Left ventricle myocardium superior (tissue), 1 donor: Measurements from ENCODE around the gene ZDHHC17. TPM values are rescaled to one million over a fixed set of nuclear protein-coding genes. Genes with fewer than 3 reads are reported as not detected.

Source experiments
- ATAC-seq: fragments of 200-7000 bp; cut with Tn5 transposase; one replicate; pipeline ENCODE4 v1.9.1; 2020; ENCODE audit warnings: mild to moderate bottlenecking, moderate library complexity
- DNase-seq: peaks from one replicate; pipeline ENCODE4 v3.0.0-alpha.2; 2020
- intact Hi-C: fragments of 100-400 bp; cut with micrococcal nuclease; formaldehyde crosslinking; loops from one replicate; pipeline ENCODE4 v1.11.0; 2022
- total RNA-seq: library from RNA; stranded (reverse); fragmentation: NEBNext Ultra II Directional; extraction: Animal tissue kit (Norgen Biotek cat#: 25700); gene quantifications from one replicate; pipeline ENCODE4 v1.2.1, GENCODE V29; 2021
- donor health status: DM: no; HTN: yes; CAD: no; lungs with severe emphysema.

ZDHHC17 gene
- total RNA-seq, 1 donor from 2014 or later = 22.2 TPM

DNA sequence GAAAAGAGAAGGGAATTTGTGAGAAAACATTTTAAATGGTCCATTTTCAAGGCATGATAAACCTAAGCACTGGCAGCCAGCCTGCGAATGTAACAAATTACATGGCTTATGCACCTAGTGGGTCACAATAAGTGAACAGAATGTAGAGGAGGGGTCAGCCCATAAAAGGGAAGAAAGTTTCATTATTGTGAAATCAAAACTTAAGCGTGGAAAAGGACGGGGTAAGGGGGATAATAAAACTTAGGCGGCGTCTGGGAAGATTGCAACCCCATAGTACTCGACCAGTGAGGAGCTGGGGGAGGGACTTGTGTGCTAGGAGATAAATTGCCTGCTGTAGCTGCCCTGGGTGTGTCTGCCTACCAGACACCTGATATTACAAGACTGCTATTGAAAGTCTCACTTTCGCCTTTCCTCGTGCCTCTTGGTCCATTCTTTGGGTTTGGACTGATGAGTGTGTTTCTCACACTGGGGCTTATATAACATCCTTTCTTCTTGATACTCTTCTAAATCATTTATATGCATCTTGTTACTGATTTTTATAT is 40.6 kb downstream of the ZDHHC17 start:
- intact Hi-C loops = no loop called here
- ATAC-seq (no peak), DNase-seq (no peak)

DNA sequence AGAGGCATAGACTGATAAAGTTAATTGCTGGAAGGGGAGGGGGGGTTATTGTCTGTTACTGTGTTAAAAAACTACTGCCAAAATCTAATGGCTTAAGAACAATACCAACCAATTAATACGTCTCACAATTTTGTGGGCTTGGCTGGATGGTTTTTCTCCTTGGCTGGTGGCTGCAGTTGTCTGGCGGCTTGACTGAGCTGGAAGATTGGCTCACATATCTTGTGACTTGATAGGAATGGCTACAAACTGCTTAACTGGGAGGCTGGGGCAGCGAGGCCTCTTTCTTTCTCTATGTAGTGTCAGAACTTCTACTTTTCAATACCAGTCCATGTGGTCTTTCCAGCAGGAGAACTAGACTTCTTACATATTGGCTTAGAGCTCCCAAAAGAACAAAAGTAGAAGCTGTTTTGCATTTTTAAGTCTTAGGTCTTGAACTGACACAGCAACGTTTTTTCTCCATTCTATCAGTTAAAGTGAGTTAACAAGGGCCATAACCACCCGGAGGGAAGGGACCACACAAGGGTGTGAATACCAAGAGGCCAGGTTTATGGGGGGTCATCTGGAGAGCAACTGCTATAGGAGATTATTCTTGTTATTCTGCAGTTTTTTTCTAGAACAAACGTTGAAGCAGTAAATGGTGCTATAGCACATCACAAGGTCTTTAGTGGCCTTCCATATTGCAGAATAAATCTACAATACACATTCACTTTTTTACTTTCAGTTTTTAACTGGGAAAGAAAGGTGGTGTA is 46.9 kb downstream of the ZDHHC17 start:
- DNase-seq (peak; percentile 23), ATAC-seq (peak; percentile 51)
- intact Hi-C loops = no loop called here

- ATAC-seq = no peak
- intact Hi-C loops = no loop called here
Observed at GRCh38 chr12:76811976-76812375, 48.1 kb downstream of the ZDHHC17 start.

GRCh38 chr12:76813265-76813664 is 49.4 kb downstream of the ZDHHC17 start:
- ATAC-seq = no peak
- intact Hi-C loops = no loop called here

More at GRCh38 chr12:76811976-76812375, 48.1 kb downstream of the ZDHHC17 start:
- DNase-seq = no peak

DNA sequence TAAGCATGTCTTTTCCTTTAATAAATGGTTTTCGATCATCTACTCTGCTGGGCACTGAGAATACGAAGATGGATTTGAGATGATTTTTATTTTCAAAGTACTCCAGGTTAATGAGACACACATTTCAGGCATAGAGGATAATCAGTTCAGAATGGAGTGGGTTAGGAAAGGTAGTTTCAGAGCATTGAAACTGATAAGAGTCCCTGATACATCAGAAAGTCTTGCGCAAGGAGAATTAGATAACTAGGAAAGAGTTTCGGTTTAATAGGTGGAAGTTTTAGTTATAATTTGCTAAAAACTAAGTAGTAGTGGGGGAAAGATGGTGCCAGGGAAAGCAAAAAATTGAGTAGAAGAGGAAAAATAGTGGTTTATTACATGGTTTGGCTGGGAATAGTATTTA is 50.1 kb downstream of the ZDHHC17 start:
- ATAC-seq (no peak), DNase-seq (no peak)
- intact Hi-C loops = no loop called here

More at GRCh38 chr12:76813265-76813664, 49.4 kb downstream of the ZDHHC17 start:
- DNase-seq = no peak

DNA sequence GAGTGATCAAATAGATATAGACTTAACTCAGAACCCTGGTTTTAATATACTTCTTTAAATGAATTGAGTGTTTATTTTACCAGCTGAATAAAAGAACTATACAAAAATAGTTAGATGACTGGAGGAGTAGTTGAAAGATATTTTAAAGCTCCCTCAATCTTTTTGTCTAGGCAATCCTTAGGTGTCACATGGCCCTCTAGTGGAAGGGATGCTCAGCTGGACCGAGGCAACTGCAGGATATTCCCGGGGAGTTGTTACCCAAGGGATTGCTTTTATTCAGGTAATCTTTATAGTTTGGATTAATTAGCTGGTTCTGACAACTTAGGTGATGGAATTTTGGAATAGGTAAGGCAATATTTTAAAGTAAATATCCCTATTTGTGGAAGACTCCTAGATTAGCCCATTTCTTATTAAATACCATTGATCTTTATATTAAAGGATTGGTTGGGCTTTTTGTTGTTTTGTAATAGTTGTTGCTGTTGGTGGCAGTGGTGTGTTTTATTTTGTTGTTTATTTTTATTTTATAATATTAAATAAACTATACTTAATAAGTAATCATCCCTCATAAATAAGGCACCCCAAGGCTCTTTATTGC is 57.1 kb downstream of the ZDHHC17 start:
- intact Hi-C loops = no loop called here

DNA sequence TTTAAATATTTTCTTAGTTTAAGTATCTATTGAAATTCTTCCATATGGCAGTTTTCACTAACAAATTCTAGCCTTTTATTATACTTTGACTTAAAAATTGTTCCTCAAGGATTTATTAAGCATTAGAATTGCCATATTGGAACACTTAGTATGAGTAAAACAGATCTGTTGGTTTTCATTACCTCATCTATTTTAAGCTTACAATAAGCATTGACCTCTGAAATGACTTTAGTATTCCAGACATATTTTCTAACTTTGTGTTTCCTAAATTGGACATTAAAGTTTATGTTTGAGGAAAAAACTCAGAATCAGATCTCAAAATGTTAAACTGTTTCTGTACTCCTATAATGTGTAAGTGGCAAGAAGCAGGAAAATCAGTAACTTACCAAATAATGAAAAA is 66.5 kb downstream of the ZDHHC17 start:
- intact Hi-C loops = no loop called here
- DNase-seq (no peak), ATAC-seq (no peak)

More for the DNA sequence above, 57.1 kb downstream of the ZDHHC17 start:
- DNase-seq = peak; percentile 26
- ATAC-seq = peak; percentile 59

DNA sequence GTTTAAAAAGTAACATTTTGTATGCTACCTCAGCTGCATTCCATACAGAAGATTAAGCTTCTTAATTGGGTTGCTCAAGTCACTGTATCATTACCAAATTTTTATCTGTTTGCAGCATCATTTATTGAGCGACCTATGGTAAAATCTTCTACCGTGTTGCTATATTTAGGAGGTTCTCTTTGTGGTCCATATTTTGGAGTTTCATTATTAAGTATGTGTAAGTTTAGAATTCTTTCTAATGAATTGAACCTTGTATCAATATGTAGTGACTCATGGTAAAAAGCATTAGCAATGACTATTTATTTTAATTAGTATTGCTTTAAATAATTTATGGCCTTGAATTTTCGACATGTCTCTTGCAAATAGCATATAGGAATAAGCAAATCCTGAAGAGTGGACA is 72.7 kb downstream of the ZDHHC17 start:
- intact Hi-C loops = no loop called here
- no peak for DNase-seq
- no peak for ATAC-seq

DNA sequence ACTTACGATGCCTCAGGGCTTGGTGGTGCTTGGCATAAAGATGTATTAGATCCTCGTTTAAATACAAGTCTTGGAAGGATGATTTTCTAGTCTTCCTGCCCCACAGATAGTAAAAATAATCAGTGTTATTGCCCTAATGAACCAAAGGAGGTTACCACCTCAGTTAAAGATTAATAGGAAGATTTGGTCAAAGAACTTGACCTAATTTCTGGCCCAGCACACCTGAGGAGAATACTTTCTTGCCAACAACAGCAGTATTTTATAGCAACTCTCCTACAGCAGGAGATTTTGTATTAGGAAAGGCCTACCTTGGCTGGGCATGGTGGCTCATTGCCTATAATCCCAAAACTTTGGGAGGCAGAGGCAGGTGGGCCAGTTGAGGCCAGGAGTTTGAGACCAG is 83.3 kb downstream of the ZDHHC17 start:
- DNase-seq (no peak), ATAC-seq (no peak)
- intact Hi-C loops = no loop called here

DNA sequence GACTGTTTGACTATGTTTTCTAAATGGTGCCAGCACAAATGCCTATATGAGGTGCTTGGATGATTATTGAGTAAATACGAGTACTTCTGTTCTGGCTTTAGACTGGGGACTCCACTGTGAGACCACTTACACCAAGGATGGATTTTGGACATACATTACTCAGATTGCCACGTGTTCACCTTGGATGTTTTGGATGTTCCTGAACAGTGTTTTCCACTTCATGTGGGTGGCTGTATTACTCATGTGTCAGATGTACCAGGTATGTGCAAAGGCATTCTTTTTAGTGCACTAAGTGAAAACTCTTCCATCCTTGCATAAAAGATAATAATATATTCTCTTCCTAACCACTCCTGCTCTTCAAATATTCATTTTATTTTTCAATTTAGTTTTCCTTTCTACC is 84.2 kb downstream of the ZDHHC17 start:
- ATAC-seq = no peak
- intact Hi-C loops = no loop called here
- no peak for DNase-seq

DNA sequence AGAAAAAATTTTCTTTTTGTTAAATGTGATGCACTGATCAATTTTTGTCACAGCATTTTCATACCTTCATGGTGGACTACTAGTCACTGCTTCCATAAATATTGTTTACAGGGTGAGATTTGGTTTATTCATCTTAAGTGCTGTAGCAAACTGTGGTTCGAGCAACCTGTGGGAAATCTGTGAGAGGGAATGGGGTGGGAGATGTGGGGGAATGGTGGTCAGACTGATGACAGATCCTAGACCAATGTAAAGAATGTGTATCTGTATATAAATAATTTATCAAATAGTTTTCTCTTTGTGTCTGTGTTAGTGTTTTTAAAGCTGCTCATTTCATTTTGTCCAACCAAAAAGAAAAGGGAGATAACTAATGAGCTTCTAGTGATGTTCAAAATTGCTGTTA is 88.2 kb downstream of the ZDHHC17 start:
- intact Hi-C loops = no loop called here
- ATAC-seq (no peak), DNase-seq (no peak)

DNA sequence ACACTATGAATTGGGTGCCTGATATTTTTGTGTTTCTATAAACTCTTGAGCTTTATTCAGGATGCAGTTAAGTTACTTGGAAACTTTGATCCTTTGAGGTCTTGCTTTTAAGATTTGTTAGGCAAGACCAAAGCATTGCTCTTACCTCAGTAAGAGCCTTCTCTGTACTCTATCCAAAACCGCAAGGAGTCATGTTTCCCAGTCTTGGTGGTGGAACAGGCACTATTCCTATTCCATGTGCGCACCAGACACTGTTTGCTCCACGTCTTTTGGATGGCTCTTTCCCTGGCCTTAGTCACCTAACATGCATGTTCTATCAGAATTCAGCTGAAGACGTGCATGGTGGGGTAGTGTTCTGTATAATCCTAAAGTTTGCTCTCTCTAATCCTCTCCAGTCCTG is 91.4 kb downstream of the ZDHHC17 start:
- ATAC-seq (no peak), DNase-seq (no peak)
- intact Hi-C loops = no loop called here

DNA sequence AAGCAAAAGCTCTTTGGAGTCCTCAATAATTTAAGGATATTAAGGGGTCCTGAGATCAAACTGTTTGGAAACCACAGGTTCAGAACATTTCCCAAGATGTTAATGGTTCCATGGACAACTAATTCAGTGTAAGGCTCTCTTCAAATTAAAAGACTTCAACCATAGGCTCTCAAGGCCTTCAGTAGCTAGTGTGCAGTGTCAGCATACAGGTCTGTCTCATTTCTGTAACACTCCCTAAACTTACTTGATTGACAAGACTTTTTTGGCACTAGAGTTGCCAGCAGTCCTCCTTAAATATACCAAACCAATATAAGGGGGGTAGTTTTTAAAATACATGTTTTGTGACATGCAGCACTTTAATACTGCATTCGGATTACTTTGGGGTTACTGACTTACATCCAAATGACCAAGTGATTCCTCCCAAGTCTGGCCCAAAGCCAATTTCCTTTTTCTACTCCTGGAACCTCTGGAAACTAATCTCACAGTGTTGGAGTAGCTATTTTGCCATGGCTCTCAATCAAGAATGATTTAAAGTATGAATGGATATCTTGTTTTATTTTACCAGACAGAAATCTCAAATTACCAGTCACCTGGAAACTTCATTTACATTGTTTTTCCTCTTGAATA is 92.2 kb downstream of the ZDHHC17 start:
- DNase-seq = no peak
- ATAC-seq = peak; percentile 81
- intact Hi-C loops = no loop called here

DNA sequence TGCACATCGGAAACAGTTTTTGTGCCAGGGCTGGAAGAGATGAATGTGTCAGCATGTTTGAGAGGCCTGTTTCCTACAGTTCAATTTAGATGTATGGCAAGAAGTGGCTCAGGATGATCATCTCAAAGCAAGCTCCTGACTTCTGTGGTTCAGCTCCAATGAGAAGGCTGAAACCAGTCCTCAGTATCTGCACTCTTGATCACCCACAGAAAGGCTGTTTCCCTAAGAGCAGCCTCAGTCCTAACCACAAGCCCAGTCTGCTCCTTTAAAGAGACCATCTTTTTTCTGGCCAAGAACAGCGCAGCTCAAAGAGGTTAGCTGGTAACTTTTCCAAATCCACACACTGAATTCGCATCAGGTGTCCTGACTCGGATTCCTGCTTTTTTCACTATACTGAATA is 95.7 kb downstream of the ZDHHC17 start:
- DNase-seq (no peak), ATAC-seq (no peak)
- intact Hi-C loops = no loop called here

DNA sequence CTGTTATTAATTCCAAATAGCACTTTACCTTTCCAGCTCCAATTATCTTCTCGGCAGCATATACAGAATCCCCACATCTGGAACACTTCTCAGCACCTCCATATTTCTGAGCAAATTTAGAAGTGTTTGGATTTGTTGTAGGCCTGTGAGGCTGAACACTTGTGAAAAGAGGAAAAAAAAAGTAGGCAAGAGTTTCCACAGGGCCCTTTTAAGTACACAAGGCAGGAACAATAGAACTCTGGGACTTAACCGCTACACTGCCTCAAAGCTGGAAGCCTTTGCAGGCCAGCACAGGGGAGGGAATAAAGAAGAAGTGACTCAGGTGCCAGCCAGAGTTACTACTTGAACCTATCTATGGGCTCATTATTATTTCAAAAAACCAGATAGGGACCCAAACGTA is 96.3 kb downstream of the ZDHHC17 start:
- intact Hi-C loops = no loop called here
- no peak for ATAC-seq
- no peak for DNase-seq

- ATAC-seq = no peak
Observed at GRCh38 chr12:76863005-76863670, 99.2 kb downstream of the ZDHHC17 start.

DNA sequence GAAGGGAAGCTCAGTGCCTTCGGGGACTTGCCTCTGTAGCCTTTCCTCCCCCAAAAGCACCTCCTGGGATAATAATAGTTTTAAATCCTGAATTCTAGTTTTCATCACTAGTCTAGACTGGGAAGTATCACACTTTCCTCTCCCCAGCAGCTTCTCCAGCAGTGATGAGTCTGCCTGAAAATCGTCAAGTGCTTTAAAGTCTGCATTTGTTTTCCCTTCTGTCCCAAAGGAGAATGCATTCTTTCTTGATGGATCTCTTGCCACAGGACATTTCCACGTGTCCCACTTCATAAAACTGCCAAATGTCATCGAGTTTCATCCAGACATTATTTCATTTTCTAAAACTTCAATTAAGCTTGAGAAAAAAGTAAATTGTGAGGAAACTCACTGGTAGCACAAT is 99.9 kb downstream of the ZDHHC17 start:
- intact Hi-C loops = no loop called here
- DNase-seq (no peak), ATAC-seq (no peak)

More at GRCh38 chr12:76863005-76863670, 99.2 kb downstream of the ZDHHC17 start:
- no peak for DNase-seq
- intact Hi-C loops = no loop called here

DNA sequence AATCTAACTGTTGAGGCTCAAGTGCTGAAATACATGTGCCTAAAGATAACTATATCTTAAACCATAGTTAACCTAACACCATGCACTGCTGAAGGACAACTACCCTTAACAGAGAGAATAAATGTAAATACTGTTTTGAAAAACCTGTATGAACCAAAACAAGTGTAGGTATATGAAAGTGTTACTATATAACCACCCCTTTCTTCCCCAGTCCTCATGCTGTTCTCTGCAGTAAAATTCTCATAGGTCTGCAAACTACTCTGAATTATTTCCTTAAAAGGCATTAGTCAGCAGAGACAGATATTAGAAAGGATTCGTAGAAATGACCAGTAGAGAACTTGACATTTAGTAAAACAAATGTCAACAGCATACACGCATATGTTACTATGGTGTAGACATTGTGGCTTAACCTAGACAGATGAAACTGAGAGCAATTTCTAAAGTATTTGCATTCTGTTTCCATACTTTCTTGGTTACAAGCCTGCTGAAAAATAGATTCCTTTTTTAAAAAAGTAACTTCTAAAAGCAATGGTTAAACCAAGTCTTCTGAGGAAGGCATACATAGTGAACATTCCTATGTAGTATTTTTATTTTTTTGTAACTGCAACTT is 101.0 kb downstream of the ZDHHC17 start:
- ATAC-seq (no peak), DNase-seq (no peak)
- intact Hi-C loops = no loop called here

GRCh38 chr12:76866151-76866567 is 102.2 kb downstream of the ZDHHC17 start:
- intact Hi-C loops = no loop called here
- ATAC-seq = no peak
- no peak for DNase-seq
